ENCODE results near the gene LHCGR.
"Not testable (repeated sequence)": the region's sequence is repeated elsewhere in the genome, so short reads cannot be mapped to it uniquely, and the experiment has no call there.

The LHCGR gene

DNA sequence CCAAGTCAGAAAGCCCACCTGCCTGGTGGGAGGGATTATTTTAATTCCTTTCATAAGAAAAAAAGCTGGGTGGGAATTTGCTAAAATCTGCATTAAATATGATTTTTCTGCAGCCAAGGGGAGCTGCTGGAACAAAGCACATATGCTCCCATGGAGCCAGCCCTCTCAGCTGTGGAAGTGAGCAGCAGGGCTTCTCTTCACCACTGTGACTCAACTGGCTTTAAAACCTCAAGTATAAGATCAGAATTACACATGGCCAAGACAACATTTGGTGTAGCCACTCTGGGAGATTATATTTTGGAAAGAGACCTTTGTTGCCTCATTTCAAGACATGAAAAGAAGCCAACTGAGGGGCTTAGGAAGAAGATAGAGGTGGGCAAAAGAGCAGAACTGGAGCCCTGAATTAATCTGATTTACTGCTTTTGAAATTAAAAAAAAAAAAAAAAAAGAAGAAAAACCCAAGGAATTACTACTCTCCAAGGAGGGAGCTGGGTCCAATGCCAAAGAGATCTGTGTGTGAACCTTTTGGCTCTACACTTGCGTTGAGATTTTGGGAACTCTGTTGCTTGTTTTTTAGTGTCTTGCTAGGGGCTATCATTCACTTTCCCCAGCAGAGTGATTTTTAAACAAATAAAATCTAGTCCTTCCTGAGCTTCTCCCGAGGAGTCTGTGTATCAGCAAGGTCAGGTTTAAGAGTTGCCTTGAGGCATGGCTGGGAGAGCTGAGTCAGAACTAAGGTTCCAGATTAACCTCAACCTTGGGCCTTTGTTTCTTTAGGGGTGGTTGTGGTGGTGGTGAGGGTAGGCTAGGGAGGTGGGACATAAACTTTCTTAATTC lies 6.0 kb downstream of the LHCGR start:
- in situ Hi-C loops (cut with MboI; ENCODE audit: low sequenced_read_pairs) = no loop called here

DNA sequence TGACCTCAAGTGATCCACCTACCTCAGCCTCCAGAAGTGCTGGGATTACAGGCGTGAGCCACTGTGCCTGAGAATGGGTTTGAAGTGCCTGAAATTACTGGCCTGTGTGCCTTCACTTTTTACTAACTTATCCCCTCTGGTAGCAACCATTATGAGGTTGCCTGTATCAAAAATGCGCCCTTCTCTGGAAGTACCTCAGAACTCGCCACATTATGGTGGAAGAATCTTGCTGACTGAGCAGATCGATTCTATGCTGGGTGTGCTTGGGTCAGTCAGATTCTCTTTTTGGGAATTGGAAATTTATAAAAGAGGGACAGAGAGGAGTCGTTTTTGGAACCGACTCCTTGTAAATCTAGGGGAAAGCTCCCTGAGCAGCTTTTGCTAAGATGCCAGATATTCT lies 8.2 kb downstream of the LHCGR start:
- in situ Hi-C loops (cut with MboI; ENCODE audit: low sequenced_read_pairs) = no loop called here

DNA sequence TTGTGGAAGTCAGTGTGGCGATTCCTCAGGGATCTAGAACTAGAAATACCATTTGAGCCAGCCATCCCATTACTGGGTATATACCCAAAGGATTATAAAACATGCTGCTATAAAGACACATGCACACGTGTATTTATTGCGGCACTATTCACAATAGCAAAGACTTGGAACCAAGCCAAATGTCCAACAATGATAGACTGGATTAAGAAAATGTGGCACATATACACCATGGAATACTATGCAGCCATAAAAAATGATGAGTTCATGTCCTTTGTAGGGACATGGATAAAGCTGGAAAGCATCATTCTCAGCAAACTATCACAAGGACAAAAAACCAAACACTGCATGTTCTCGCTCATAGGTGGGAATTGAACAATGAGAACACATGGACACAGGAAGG lies 16.3 kb downstream of the LHCGR start:
- in situ Hi-C loops (cut with MboI; ENCODE audit: low sequenced_read_pairs) = not testable (repeated sequence)

DNA sequence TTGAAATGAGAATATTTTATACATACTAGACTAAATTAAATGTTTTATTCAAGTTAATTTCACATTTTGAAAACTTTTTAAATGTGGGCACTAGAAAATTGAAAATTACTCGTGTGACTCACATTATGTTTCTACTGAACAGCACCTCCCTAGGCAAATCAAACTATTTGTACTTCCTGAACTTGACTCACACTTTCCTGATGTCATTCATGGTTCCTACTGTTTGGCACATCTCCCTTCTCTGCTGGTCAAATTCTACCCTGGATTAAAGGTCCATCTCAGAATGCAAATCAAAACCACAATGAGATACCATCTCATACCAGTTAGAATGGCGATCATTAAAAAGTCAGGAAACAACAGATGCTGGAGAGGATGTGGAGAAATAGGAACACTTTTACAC lies 16.7 kb downstream of the LHCGR start:
- in situ Hi-C loops (cut with MboI; ENCODE audit: low sequenced_read_pairs) = no loop called here

DNA sequence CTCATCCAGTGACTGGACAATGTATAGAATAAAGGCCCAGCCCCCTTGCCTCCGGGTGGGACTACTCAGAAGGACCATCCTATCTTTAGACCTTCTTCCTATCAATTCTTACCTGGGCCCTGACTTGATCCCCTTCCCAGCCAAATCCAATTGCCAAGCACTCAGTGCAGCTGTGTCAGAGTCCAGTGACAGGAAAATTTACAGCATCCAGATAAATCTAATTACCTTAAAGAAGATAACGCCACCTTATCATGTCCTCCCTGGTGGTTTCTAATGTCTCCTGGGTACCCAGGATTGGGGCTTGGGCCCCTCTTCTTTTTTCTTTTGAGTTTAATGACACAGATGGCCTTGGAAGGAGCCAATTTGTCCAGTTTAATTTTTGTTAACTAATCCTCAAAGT lies 19.3 kb downstream of the LHCGR start:
- in situ Hi-C loops (cut with MboI; ENCODE audit: low sequenced_read_pairs) = no loop called here

DNA sequence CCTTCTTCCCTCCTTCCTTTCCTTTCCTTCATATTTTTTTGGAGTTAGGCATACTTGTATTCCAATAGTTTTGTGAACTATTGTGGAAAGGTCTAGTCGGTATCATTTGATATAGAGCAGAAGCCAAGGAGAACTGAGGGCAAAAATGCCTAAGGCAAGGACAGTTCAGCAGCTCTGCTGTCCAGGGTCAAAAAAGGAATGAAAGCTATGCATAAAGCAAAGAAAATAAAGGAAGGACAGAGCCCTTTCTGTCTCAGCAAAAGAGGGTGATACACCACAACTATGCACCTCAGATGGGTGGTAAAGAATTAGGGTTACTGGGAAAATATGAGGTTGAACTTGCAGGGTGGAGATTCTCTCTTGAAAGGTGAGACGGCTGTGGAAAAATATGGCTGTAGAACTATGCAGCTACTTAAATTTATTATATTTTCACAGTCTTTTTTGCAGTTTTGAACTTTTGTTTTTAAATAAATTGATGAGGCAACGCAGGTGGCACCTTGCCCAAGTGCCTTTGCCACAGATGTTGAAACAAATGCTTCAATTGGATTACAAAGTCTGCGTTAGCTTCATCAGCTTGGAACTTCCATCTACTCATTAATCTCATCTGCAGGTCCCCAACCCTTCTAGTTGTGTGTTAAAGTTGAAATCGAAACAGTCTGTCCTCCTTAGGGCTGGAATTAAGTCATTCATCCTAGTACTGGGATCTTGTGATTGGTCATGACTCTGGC lies 20.8 kb downstream of the LHCGR start:
- in situ Hi-C loops (cut with MboI; ENCODE audit: low sequenced_read_pairs) = no loop called here

DNA sequence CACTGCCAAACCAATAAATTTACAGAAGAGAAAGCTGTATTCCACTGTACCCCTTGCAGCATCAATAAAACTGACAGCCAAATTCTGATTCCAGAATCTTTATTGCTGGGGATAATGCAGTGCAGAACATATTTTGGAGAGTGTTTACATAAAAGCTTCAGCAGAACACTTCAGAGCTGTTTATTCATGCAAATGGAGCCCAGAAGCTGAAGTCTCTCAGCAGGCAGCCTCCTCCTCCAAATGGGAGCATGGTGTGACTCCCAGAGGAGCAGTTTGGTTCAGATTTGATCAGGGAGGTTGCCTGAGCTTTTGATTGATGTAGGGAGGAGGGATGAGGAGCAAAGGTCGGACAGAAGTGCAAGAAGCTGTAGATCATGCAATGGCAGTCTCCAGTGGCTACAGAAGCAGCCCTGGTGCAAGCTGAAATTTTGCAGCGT lies 22.4 kb downstream of the LHCGR start:
- in situ Hi-C loops (cut with MboI; ENCODE audit: low sequenced_read_pairs) = no loop called here

DNA sequence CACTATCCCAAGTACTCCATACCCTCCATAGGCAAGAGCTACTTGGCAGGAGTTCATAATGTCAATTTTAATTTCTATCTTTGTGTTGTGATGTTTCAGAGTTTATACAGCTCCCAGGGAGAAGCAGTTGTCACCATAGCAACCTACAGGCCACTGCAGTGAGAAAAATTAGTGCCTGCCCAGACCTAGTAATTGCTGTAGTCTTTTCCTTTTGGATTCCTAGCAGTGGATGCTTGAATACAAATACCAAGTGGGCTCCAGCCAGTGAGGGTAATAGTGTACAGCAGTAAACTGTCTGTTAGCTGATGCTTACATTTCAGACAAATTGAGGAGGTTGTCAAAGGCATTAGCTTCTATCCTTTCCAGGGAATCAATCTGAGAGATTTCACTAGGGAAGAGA lies 26.7 kb downstream of the LHCGR start:
- in situ Hi-C loops (cut with MboI; ENCODE audit: low sequenced_read_pairs) = no loop called here

DNA sequence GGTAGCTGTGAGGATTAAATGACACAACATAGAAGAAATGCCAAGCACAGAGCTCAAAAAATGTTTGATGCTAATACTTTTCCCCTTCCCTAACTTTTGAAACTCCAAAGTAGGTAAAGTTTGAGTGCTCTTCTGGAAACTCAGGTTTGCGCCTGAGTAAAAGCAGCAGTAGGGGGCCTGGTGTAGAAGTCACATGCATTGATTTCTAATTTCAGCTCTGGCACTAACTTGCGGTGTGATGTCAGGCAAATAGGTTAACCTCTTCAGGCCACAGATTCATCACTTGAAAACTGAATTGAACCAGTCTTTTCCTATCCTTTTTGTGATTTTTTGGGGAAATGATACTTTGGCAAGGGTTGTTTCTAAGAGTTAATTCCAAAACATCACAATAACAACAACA lies 27.2 kb downstream of the LHCGR start:
- in situ Hi-C loops (cut with MboI; ENCODE audit: low sequenced_read_pairs) = no loop called here

DNA sequence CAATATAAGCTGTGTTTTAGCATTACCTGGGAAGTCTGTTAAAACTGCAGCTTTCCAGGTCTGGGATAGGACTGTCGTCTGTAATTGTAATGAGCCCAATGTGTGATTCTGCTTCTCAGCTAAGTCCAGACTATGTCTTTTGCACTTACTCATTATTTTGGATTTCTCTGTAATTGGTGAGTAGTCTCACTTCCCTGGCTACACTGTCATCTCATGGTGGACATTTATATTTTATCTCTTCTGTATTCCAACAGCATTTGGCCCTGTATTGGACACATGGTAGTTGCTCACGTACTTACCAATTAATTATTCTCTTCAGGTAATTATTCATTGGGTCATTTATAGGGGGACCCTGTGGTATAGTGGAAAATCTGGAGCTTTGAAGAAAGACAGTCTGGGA lies 28.0 kb downstream of the LHCGR start:
- in situ Hi-C loops (cut with MboI; ENCODE audit: low sequenced_read_pairs) = no loop called here

DNA sequence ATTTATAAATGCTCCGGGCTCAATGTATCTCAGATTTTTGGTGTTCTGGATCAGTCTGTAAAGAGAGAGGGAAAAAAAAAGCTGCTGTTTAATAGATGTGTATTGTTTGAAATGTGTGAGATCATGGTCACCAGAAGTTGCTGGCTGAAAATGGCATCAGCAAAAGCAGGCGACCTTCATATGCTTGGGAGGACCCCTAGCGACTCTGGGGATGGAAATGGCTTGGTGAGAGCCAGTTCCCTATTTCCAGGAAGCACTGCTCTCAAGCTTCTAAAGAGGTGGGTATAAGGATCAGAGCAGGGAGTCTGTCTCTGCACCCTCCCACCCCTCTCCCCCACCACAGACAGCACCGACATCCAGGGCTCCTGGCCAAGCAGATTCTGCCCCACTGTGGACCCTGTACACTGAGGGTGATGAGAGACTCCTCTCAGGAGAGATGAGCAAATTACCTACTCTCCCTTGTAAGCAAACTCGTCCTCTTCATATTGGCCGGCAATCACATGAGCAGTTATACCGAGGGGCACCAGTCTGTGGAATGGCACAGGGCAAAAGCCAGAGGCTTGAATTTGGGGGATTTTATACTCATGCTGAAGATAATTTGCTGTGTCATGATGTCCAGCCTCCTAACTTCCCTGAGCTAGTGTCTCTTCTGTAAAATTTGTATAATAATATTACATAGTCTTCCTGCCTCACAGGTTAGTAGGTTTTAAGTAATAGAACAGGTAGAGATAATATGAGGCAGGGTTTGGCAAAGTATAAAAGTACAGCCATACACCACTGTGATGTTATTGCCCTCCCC lies 29.6 kb downstream of the LHCGR start:
- in situ Hi-C loops (cut with MboI; ENCODE audit: low sequenced_read_pairs) = no loop called here

DNA sequence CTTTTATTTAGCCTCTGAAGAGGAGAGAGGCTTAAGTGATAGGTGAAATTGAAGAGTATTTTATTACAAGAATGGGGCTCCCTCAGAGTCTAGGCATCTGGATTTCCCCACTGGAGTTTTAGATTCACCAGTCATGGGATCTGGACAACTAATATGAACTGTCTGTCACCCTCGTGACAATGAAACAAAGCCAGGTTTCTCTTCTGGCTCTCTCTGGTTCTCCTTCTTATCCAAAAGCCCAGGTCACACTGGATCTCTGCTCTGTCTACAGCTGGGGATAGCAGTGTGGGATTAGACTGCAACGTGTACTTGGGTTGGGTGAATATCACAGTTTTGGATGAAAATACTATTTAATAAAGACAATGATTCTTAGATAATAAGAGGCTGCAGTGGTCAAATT lies 31.2 kb downstream of the LHCGR start:
- in situ Hi-C loops (cut with MboI; ENCODE audit: low sequenced_read_pairs) = no loop called here

DNA sequence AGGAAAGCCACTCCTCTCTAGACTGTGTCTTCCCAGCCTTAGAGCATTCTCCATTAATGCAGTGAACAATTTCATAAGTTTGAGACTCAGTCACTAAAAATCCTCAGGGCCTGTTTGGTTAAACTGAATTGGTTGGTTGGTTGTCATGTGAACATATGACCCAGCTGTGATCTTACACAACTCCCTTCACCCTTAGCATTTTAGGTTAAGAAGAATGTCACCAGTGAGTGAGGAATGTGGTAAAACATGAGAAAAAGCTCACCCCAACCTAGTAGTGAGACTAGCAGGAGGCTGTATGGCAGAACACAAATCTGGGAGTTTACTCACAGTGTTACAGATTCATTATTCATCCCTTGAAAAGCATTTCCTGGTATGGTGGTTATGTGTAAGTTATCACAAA lies 32.4 kb downstream of the LHCGR start:
- in situ Hi-C loops (cut with MboI; ENCODE audit: low sequenced_read_pairs) = no loop called here

DNA sequence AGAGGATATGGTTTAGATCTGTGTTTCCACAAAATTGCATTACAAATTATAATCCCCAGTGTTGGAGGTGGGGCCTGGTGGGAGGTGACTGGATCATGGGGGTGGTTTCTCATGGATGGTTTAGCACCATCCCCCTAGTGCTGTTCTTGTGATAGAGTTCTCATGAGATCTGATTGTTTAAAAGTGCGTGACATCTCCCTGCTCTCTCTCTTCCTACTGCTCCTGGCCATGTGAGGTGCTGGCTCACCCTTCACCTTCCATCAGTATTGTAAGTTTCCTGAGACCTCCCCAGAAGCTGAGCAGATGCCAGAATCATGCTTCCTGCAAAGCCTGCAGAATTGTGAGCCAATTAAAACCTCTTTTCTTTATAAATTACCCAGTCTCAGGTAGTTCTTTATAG lies 33.1 kb downstream of the LHCGR start:
- in situ Hi-C loops (cut with MboI; ENCODE audit: low sequenced_read_pairs) = no loop called here

DNA sequence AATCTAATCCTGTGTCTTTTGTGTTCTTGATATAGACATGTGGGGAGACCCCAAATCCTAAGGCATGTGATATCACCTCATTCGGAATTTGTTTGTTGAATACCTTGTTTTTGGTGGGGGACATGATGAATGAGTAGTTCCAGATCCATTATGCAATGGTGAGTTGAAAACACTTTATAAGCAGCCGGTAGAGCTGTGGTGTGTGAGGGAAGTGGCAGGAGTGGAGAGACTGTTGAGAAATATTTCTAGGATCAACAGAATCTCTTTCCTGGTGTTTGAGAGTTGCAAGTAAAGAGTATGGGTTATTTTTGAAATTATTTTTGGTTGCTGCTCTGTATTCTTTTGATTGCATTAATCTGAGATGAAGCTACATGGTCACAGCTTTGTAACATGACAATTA lies 34.4 kb downstream of the LHCGR start:
- in situ Hi-C loops (cut with MboI; ENCODE audit: low sequenced_read_pairs) = no loop called here

DNA sequence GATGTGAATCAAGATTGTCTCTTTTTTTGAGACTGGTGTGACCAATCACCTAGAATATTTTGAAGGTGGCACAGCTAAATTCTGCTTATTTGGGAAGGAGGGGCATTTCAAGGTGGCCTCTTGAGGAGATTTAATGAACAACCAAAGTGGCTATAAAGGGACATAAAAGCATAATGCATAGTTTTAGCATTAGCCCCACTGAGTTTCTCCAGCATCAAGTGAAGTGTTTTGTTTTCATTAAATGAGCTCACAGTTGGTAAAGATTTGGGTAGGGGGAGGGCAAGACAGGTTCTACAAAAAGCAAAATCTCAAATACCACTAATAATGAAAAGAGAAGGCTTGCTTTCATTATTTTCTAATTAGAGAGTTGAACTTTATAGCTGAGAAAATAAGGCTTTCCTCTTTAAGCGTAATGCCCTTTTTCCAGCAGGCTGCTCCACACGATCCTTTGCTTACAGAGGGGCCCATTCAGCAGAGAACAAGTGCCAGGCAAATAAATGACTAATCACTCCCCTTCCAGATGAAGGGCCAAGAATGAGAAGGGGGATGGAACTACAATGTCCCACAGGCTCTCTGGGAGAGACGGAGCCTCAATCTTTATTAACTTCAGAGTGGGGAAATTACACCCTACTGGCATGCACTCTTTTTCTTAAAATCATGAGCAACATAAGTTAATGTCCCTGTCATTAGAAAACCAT lies 35.9 kb downstream of the LHCGR start:
- in situ Hi-C loops (cut with MboI; ENCODE audit: low sequenced_read_pairs) = no loop called here

DNA sequence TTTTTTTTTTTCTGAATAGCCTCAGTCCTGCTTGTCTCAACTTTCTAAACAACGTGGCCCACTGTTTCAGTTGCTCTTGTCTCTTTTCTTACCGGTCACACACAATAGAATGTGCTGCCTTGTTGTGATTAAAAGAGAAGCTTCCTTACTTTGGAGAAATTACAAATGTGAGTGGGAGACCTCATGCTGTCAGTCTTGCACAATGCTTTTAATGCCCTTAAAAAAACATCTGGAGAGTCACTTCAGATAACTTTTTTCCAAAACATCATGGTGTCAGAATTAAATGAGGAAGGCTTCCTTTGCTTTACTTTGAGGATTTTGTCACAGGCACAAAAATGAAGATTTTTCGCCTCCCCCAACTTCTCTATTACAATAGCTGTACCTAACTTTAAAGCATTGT lies 37.7 kb downstream of the LHCGR start:
- in situ Hi-C loops (cut with MboI; ENCODE audit: low sequenced_read_pairs) = no loop called here

DNA sequence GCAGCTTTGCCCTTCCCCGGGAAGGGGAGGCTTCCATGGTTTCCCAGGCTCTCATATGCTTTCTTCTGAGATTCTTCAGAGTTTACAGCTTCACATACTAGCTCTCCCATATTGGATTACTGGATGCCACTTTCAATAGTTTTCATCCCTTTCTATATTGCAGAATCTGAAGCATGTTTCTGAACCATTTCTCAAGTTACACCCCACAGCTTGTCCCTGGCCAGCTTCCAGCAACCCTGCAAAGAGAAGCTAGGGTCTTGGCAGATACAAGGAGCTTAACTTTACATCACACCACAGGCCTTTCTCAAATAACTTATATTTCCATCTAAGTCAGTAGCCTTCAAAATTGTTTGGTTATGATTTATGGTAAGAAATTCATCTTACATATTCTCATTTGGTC lies 39.6 kb downstream of the LHCGR start:
- in situ Hi-C loops (cut with MboI; ENCODE audit: low sequenced_read_pairs) = no loop called here

DNA sequence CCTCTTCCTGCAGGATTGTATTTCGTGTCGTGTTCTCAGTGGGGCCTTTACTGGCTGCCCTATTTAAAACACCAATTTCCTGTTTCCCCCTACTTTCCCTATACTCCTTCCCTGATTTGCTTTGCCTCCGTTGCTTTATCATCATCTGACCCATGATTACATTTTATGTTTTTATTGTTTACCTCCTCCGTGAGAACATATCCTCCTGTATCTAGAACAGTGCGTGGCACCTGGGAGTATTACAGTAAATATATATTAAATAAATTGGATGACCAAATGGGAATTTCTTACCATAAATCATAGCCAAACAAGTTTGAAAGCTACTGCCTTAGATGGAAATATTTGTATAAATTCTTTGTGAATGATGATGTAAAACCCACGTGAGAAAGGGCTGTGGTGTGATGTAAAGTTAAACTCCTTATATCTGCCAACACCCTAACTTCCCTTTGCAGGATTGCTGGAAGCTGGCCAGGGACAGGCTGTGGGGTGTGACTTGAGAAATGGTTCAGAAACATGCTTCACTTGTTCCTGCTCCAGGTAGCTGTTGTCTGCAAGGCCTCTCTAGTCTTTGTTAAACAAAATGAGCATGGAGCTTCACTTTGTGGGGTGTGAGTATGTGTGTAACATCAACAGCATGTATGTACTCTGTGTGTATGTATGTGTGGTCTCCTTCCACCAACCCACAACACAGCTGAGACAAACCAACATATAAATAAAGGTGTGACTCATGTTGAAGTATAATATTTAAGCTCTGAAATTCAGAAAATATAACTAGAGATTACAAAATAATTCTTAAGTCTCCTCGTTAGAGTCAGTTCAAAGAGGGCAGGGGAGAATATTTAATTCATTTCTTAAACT lies 40.3 kb downstream of the LHCGR start:
- in situ Hi-C loops (cut with MboI; ENCODE audit: low sequenced_read_pairs) = no loop called here

DNA sequence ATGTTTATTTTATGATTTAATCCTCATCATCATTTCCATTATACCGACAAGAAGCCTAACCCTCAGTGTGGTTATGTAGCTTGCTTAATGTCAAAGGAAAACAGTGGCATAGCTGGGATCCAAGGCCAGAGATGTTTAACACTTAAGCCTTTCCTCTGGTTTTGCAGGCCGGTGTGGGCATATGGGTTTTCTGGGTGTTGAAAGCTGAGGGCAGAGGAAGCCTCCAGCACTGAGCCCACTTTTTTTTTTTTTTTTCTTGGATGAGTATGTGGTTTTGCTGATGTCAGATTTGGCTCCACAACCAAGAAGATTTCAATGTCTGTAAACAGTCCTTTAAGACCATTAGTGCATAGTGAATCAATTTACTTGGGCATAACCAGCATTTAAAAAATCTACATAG lies 41.3 kb downstream of the LHCGR start:
- in situ Hi-C loops (cut with MboI; ENCODE audit: low sequenced_read_pairs) = no loop called here

Data from HL-60/S4 treated with retinoic acid at 250 ng/mL for 4 days and 3 days (cell line).